ENCODE results near the gene PAFAH1B1.

DNA sequence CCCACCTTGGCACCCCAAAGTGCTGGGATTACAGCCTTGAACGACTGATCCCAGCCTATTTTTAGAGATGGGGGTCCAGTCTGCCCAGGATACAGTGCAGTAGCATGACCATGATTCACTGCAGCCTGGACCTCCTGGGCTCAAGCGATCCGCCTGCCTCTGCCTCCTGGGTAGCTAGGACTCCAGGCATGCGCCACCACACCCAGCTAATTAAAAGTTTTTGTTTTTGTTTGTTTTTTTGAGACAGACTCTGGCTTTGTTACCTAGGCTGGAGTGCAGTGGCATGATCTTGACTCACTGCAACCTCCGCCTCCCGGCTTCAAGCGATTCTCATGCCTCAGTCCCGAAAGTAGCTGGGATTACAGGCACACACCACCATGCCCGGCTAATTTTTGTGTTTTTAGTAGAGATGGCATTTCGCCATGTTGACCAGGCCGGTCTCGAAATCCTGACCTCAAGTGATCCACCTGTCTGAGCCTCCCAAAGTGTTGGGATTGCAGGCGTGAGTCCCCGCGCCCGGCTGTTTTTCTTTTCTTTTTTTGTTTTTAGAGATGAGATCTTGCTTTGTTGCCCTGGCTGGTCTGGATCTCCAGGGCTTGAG, 2.3 kb upstream of the PAFAH1B1 start:
- TF ChIP-seq EZH2 (IDR thresholded peaks at IDR 0.05; ENCODE audit: low read length) = no peak
- TF ChIP-seq, protein P1, sequence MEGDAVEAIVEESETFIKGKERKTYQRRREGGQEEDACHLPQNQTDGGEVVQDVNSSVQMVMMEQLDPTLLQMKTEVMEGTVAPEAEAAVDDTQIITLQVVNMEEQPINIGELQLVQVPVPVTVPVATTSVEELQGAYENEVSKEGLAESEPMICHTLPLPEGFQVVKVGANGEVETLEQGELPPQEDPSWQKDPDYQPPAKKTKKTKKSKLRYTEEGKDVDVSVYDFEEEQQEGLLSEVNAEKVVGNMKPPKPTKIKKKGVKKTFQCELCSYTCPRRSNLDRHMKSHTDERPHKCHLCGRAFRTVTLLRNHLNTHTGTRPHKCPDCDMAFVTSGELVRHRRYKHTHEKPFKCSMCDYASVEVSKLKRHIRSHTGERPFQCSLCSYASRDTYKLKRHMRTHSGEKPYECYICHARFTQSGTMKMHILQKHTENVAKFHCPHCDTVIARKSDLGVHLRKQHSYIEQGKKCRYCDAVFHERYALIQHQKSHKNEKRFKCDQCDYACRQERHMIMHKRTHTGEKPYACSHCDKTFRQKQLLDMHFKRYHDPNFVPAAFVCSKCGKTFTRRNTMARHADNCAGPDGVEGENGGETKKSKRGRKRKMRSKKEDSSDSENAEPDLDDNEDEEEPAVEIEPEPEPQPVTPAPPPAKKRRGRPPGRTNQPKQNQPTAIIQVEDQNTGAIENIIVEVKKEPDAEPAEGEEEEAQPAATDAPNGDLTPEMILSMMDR (optimal IDR thresholded peaks at IDR 0.05 in 1 of 3, IDR thresholded peaks at IDR 0.05 in 1 of 3, conservative IDR thresholded peaks at IDR 0.05 in 1 of 3; ENCODE audit: extremely low read depth in 1 of 3, insufficient read depth in 2 of 3, low read length in 3 of 3) = no peak
